Measurements from ENCODE around the gene HNF4A.

The HNF4A gene

GRCh38 chr20:44409132-44409600 lies 53.7 kb downstream of the HNF4A start:
- TF ChIP-seq TAF1 (IDR thresholded peaks at IDR 0.05; ENCODE audit: low read depth) (no peak), YY1 (IDR thresholded peaks at IDR 0.05; ENCODE audit: low read depth) (no peak), TEAD4 (IDR thresholded peaks at IDR 0.05) (no peak), CEBPB (IDR thresholded peaks at IDR 0.05) (no peak), RAD21 (IDR thresholded peaks at IDR 0.05; ENCODE audit: low read depth) (no peak), CREB1 (IDR thresholded peaks at IDR 0.05; ENCODE audit: low read depth) (no peak), FOXM1 (IDR thresholded peaks at IDR 0.05; ENCODE audit: borderline replicate concordance, low read depth) (no peak), EP300 (IDR thresholded peaks at IDR 0.05; ENCODE audit: borderline replicate concordance) (no peak)
- TF ChIP-seq, protein P1, sequence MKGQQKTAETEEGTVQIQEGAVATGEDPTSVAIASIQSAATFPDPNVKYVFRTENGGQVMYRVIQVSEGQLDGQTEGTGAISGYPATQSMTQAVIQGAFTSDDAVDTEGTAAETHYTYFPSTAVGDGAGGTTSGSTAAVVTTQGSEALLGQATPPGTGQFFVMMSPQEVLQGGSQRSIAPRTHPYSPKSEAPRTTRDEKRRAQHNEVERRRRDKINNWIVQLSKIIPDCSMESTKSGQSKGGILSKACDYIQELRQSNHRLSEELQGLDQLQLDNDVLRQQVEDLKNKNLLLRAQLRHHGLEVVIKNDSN (IDR thresholded peaks at IDR 0.05): no peak

- TF ChIP-seq CREB1 (IDR thresholded peaks at IDR 0.05; ENCODE audit: low read depth): no peak
- no peak for TF ChIP-seq TAF1 (IDR thresholded peaks at IDR 0.05; ENCODE audit: low read depth)
- TF ChIP-seq, protein P2, sequence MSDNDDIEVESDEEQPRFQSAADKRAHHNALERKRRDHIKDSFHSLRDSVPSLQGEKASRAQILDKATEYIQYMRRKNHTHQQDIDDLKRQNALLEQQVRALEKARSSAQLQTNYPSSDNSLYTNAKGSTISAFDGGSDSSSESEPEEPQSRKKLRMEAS (IDR thresholded peaks at IDR 0.05): no peak
- TF ChIP-seq TEAD4 (IDR thresholded peaks at IDR 0.05): no peak
- TF ChIP-seq EGR1 (IDR thresholded peaks at IDR 0.05): no peak
- no peak for TF ChIP-seq ZBTB7A (IDR thresholded peaks at IDR 0.05; ENCODE audit: low read depth)
- TF ChIP-seq RAD21 (IDR thresholded peaks at IDR 0.05; ENCODE audit: low read depth): no peak
- no peak for TF ChIP-seq TCF12 (IDR thresholded peaks at IDR 0.05; ENCODE audit: low read depth)
- TF ChIP-seq NFIC (IDR thresholded peaks at IDR 0.05): no peak
- TF ChIP-seq EP300 (IDR thresholded peaks at IDR 0.05; ENCODE audit: borderline replicate concordance): no peak
- TF ChIP-seq, protein P1 (IDR thresholded peaks at IDR 0.05): no peak
These were observed 55.1 kb downstream of the HNF4A start for GRCh38 chr20:44410583-44411019.

DNA sequence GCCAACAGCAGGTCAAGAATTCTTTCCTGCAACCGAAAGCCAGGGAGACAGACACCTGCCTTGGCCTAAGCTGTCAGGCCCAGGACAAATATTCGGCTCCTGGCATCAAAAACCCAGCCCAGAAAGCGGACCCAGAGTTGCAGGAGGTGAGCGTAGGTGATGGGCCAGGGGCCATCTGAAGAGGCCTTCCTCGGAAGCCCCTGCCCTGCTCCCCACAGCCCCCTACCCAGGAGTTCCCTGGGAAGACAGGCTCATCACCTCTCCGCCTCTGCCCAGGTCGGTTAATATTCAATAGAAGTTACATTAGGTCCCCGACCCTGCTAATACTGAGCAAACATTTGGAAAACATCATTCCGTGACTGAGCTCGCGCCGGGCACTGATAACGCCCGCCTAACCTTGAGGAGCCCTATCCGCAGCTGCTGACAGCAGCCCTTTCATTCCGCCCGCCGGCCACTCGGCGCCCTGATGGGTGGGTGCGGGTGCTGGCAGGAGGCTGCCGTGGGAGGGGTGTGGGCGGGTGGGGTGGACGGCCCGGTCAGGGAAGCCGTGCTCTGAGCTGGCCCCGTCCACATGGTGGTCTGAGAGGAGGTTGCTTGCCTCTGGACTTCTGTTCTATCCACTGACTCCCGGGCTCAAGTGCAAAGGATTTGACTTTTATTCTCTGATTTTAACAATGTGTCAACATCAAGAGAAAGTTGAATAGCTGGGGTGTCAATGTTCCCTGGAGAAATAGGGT lies 55.7 kb downstream of the HNF4A start:
- TF ChIP-seq FOXM1 (IDR thresholded peaks at IDR 0.05; ENCODE audit: borderline replicate concordance, low read depth) (no peak), TAF1 (IDR thresholded peaks at IDR 0.05; ENCODE audit: low read depth) (no peak), EP300 (IDR thresholded peaks at IDR 0.05; ENCODE audit: borderline replicate concordance) (no peak), NFIC (IDR thresholded peaks at IDR 0.05) (no peak), YY1 (IDR thresholded peaks at IDR 0.05; ENCODE audit: low read depth) (no peak), RAD21 (IDR thresholded peaks at IDR 0.05; ENCODE audit: low read depth) (no peak), CEBPB (IDR thresholded peaks at IDR 0.05) (no peak), TEAD4 (IDR thresholded peaks at IDR 0.05) (no peak), TCF12 (IDR thresholded peaks at IDR 0.05; ENCODE audit: low read depth) (no peak), CREB1 (IDR thresholded peaks at IDR 0.05; ENCODE audit: low read depth) (no peak), EGR1 (IDR thresholded peaks at IDR 0.05) (no peak), ZBTB7A (IDR thresholded peaks at IDR 0.05; ENCODE audit: low read depth) (no peak)
- TF ChIP-seq, protein P2 (IDR thresholded peaks at IDR 0.05): no peak
- TF ChIP-seq, protein P3, sequence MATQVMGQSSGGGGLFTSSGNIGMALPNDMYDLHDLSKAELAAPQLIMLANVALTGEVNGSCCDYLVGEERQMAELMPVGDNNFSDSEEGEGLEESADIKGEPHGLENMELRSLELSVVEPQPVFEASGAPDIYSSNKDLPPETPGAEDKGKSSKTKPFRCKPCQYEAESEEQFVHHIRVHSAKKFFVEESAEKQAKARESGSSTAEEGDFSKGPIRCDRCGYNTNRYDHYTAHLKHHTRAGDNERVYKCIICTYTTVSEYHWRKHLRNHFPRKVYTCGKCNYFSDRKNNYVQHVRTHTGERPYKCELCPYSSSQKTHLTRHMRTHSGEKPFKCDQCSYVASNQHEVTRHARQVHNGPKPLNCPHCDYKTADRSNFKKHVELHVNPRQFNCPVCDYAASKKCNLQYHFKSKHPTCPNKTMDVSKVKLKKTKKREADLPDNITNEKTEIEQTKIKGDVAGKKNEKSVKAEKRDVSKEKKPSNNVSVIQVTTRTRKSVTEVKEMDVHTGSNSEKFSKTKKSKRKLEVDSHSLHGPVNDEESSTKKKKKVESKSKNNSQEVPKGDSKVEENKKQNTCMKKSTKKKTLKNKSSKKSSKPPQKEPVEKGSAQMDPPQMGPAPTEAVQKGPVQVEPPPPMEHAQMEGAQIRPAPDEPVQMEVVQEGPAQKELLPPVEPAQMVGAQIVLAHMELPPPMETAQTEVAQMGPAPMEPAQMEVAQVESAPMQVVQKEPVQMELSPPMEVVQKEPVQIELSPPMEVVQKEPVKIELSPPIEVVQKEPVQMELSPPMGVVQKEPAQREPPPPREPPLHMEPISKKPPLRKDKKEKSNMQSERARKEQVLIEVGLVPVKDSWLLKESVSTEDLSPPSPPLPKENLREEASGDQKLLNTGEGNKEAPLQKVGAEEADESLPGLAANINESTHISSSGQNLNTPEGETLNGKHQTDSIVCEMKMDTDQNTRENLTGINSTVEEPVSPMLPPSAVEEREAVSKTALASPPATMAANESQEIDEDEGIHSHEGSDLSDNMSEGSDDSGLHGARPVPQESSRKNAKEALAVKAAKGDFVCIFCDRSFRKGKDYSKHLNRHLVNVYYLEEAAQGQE (IDR thresholded peaks at IDR 0.05; ENCODE audit: low read depth): no peak
- TF ChIP-seq, protein P1 (IDR thresholded peaks at IDR 0.05): no peak

DNA sequence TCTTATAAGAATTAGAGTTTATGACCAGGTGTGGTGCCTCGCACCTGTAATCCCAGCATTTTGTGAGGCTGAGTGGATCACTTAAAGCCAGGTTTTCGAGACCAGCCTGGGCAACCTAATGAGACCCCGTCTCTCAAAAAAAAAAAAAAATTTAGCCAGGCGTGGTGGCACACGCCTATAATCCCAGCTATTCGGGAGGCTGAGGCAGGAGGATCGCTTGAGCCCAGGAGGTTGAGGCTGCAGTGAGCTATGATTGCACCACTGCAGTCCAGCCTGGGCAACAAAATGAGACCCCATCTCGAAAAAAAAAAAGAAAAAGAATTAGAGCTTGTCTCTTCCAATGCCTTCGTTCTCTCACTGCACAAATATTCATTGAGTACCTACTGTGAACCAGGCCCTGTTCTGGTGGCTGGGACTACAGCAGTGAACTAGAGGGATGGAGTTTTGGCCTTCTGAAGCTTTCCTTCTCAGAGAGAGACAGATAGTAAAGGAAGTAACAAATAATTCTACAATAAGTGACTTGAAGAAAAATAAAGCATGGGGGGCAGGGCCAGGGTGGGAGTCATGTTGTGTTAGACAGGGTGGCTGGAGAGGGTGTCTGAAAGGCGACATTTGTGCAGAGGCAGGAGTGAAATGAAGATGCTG lies 56.4 kb downstream of the HNF4A start:
- no peak for TF ChIP-seq RAD21 (IDR thresholded peaks at IDR 0.05; ENCODE audit: low read depth)
- TF ChIP-seq FOXM1 (IDR thresholded peaks at IDR 0.05; ENCODE audit: borderline replicate concordance, low read depth): no peak
- TF ChIP-seq TAF1 (IDR thresholded peaks at IDR 0.05; ENCODE audit: low read depth): no peak
- no peak for TF ChIP-seq CEBPB (IDR thresholded peaks at IDR 0.05)
- TF ChIP-seq, protein P2 (IDR thresholded peaks at IDR 0.05): no peak
- no peak for TF ChIP-seq TEAD4 (IDR thresholded peaks at IDR 0.05)
- TF ChIP-seq, protein P1 (IDR thresholded peaks at IDR 0.05): no peak
- TF ChIP-seq EP300 (IDR thresholded peaks at IDR 0.05; ENCODE audit: borderline replicate concordance): no peak
- no peak for TF ChIP-seq ZBTB7A (IDR thresholded peaks at IDR 0.05; ENCODE audit: low read depth)
- no peak for TF ChIP-seq TCF12 (IDR thresholded peaks at IDR 0.05; ENCODE audit: low read depth)
- TF ChIP-seq, protein P3 (IDR thresholded peaks at IDR 0.05; ENCODE audit: low read depth): no peak
- TF ChIP-seq EGR1 (IDR thresholded peaks at IDR 0.05): no peak
- no peak for TF ChIP-seq YY1 (IDR thresholded peaks at IDR 0.05; ENCODE audit: low read depth)
- TF ChIP-seq NFIC (IDR thresholded peaks at IDR 0.05): no peak
- TF ChIP-seq CREB1 (IDR thresholded peaks at IDR 0.05; ENCODE audit: low read depth): no peak

Data from Ishikawa (cell line).